ENCODE results near the gene VWA3B. TPM values are rescaled to one million over a fixed set of nuclear protein-coding genes. Genes with fewer than 3 reads are reported as not detected.

VWA3B gene
- total RNA-seq, 1 donor from 2014 or later: not detected

GRCh38 chr2:98329549-98329948, 242.6 kb downstream of the VWA3B start:
- DNase-seq (ENCODE audit: low read depth in 2 of 2): no peak

GRCh38 chr2:98332989-98333388, 246.0 kb downstream of the VWA3B start:
- DNase-seq (ENCODE audit: low read depth in 2 of 2): no peak

DNA sequence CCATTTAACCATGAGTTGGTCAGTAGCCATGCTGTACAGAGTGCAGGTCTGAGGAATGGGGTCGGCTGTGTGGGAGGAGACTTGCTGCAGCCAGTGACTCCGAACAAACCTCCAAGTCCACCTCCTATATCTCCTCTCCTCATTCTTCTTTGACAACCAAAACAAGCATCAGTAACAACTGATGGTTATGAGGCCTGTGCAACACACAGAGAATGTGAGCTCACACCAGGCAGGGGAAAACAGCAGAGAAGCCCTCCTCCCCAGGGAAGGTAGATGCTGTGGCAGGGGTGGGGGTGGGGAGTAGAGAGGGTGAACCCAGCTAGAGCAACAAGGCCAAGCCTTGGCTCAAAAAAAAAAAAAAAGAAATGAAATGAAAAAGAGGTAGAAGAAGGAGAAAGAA, 247.0 kb downstream of the VWA3B start:
- DNase-seq (ENCODE audit: low read depth in 2 of 2): no peak

- peak in 1 of 2 donors; percentile 73 for DNase-seq (ENCODE audit: low read depth in 2 of 2)
Measured at GRCh38 chr2:98334439-98335078, 247.6 kb downstream of the VWA3B start.

DNA sequence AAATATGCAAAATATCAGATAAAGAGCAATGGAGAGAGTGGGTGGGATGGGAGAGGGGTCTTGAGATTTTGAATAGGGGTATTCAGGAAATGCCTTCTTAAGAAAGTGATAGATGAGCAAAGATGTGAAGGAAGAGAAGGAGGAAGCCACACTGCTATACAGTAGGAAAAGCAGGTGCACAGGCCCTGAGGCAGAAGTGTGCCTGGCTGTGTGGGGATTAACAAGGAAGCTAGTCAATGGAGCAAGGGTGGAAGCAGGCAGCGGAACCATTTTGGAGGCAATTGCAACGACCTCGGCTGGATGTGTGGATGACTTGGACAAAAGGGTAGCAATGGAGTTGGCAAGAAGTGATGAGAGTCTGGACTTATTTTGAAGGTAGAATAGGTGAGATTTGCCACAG, 248.3 kb downstream of the VWA3B start:
- no peak for DNase-seq (ENCODE audit: low read depth in 2 of 2)

- no peak for DNase-seq (ENCODE audit: low read depth in 2 of 2)
Measured at GRCh38 chr2:98341241-98341640, 254.3 kb downstream of the VWA3B start.

DNA sequence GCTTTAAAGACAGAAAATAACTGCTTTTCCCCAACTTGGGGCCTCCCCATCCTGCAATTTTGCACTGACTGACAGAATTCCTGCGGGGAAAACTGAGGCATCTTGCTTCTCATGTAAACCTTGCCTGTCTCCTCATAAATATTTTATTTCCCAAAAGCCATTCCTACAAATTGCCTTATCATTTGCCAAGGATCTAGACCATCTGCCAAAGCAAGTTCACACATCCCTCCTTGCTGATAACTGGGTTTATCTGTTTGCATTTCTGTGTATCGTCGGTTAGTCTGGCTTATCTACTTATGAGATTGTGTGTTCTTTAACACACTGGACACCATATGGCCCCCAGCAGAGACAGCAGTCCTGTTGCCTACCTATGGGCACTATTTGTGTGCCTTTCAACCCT, 256.3 kb downstream of the VWA3B start:
- DNase-seq (ENCODE audit: low read depth in 2 of 2): no peak

- peak; percentile 29 to 41 for DNase-seq (ENCODE audit: low read depth in 2 of 2)
Measured at GRCh38 chr2:98346311-98347236, 259.6 kb downstream of the VWA3B start, which contains the start of gene CNGA3. Gene CNGA3 (plus strand): TSS chr2:98346456. CDS start chr2:98369976, 23,520 bp downstream.

DNA sequence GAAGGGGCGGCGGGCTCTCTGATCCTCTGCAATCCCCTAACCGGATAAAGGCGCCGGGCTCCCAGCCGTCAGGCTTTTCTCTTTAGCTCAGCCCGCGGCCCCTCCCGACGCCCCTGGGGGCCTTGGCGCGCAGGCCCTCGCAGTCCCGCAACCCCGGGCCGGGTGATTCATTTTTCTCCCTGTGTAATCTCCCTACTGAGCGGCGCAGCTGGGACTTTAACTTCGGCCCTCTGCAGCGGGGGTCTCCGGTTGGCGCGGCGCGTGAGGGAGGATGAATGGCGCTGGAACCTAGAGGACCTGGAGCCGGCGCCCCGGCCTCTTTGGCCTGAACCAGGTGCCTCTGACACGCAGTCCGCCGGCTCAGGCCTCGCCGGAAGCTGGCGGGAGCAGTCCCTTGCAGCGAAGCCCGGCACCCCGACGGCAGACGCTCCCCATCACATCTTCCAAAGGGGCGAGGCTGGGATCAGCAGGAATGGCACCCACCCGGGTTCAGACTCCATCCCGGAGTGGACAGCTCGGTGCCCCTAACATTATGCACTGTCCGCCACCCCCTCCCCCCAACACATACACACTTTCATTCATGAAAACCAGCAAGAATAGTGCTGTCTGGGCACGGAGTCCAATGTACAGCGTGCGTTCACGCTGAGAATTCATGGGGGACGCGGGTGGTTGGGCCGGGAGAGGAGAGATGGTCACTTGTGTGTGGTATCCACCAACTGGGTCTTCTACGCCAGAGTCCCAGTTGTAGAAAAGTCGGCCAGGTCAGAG, 260.5 kb downstream of the VWA3B start:
- DNase-seq (ENCODE audit: low read depth in 2 of 2): no peak

- no peak for DNase-seq (ENCODE audit: low read depth in 2 of 2)
Measured at GRCh38 chr2:98348066-98348561, 261.1 kb downstream of the VWA3B start.

- DNase-seq (ENCODE audit: low read depth in 2 of 2): no peak
Measured at GRCh38 chr2:98350411-98350810, 263.4 kb downstream of the VWA3B start.

DNA sequence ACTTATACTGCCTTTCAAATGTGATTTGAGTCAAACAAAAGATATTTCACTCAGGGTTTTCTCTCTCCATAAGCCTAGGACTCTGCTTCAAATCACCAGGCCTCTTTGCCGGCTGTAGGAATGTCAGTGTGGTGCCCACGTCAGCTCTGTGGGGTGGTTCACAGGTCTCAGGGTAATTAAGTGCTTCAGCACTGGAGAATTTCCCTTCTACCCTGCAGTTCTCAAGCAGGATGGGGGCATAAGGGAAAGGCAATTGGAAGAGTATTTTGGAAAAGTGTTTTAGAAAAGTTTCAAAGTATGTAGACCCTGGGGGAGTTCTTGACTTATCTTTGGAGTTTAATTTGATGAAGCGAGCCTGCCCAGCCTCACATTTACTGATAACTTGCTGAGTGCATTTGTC, 268.9 kb downstream of the VWA3B start:
- DNase-seq (ENCODE audit: low read depth in 2 of 2): no peak

DNA sequence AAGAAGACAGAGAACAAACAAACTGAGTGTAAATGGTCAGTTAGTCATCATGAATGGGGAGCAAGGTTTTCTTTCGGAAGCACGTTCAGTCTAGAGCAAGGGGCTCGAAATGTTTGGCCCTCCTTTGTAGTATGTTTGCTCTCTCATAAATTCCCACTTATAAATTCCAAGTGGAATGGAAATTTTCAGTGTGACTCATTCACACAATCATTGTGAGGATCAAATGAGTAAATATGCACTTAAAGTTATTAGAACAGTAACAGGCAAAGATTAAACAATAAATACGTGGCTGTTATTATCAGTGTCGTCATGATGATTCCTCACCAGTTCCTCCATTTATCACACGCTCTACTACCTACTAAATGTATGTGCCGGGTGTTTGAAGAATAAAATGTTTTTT, 269.8 kb downstream of the VWA3B start:
- DNase-seq (ENCODE audit: low read depth in 2 of 2): no peak

DNA sequence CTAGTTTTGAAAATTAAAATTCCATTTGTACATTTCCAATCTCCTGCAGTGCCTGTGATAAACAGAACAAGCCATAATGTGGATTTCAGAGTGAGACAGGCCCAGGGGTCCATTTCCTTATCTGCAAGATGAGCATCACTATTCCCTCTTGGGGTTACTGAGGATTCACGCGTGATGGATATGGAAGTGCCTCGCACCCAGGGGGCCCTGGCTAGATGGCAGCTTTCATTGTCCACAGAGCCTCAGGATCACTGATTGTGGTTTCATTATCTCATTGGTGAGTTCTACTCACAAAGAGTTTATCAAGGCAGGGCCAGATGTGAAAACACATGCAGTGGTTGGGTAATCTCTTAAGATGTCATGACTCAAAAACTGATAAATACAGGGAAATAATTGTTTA, 270.9 kb downstream of the VWA3B start:
- DNase-seq (ENCODE audit: low read depth in 2 of 2): no peak

GRCh38 chr2:98359986-98360385, 273.0 kb downstream of the VWA3B start:
- no peak for DNase-seq (ENCODE audit: low read depth in 2 of 2)

Other genes starting within 250 kb of the VWA3B start
- 10.0 and 11.7 TPM in 2 replicates for gene TMEM131, start 91.2 kb upstream of the VWA3B start, total RNA-seq